Measurements from ENCODE around the gene TBX21. TPM values are rescaled to one million over a fixed set of nuclear protein-coding genes. Genes with fewer than 3 reads are reported as not detected.
A peak's percentile ranks its signal among the peaks of the same experiment; 100 is the strongest.
"Not testable (repeated sequence)": the region's sequence is repeated elsewhere in the genome, so short reads cannot be mapped to it uniquely, and the experiment has no call there.

TBX21 gene
- total RNA-seq, 2 experiments from 2014 or later: 57.7 to 58.2 TPM

GRCh38 chr17:47735139-47735464 lies 2.1 kb downstream of the TBX21 start:
- Mint-ChIP-seq H3K27me3 (no peaks in the 10 kb centered on the region), H3K4me3 (peak overlapping the region; percentile 100), H3K36me3 (peaks cover 42% of the 10 kb centered on the region), H3K9me3 (no peaks in the 10 kb centered on the region), H3K27ac (peak overlapping the region; percentile 93), H3K4me1 (ENCODE audit: low read depth) (peaks cover 63% of the 10 kb centered on the region)
- no peak for DNase-seq
- CTCF ChIA-PET: interaction anchor here (0.7 to 6.2 kb wide), 7 partner anchors 18 to 70 kb away, joined by 3 to 57 read pairs (median 6); no protein-coding TSS in a partner anchor
- intact Hi-C loops (cut with micrococcal nuclease): no loop called here
- POLR2A ChIA-PET: interaction anchor here (0.6 to 5.2 kb wide), 7 partner anchors 15 to 85 kb away, joined by 3 to 29 read pairs (median 7); partner anchors contain the start of gene KPNB1

- H3K4me1 Mint-ChIP-seq (ENCODE audit: low read depth): peaks cover 60% of the 10 kb centered on the region
- ChIA-PET POLR2A (interaction anchor here (0.9 to 5.2 kb wide), 9 partner anchors 11 to 86 kb away, joined by 3 to 29 read pairs (median 4); partner anchors contain the start of gene KPNB1), CTCF (interaction anchor here (1.2 to 6.2 kb wide), 6 partner anchors 18 to 38 kb away, joined by 5 to 57 read pairs (median 11); no protein-coding TSS in a partner anchor)
- no peaks in the 10 kb centered on the region for H3K27me3 Mint-ChIP-seq
- peaks cover 42% of the 10 kb centered on the region for H3K36me3 Mint-ChIP-seq
- H3K9me3 Mint-ChIP-seq: no peaks in the 10 kb centered on the region
- peak overlapping the region; percentile 100 for H3K4me3 Mint-ChIP-seq
- intact Hi-C loops (cut with micrococcal nuclease): no loop called here
- H3K27ac Mint-ChIP-seq: peak overlapping the region; percentile 93
- peak; percentile 68 for DNase-seq
These were observed 2.5 kb downstream of the TBX21 start for GRCh38 chr17:47735536-47736011.

- peak overlapping the region; percentile 100 for H3K4me3 Mint-ChIP-seq
- POLR2A ChIA-PET: interaction anchor here (0.9 to 5.2 kb wide), 9 partner anchors 10 to 87 kb away, joined by 3 to 29 read pairs (median 4); partner anchors contain the start of gene KPNB1
- CTCF ChIA-PET: interaction anchor here (0.9 to 6.2 kb wide), 6 partner anchors 19 to 53 kb away, joined by 3 to 57 read pairs (median 11); no protein-coding TSS in a partner anchor
- no peak for DNase-seq
- peak overlapping the region; percentile 93 for H3K27ac Mint-ChIP-seq
- H3K9me3 Mint-ChIP-seq: no peaks in the 10 kb centered on the region
- intact Hi-C loops (cut with micrococcal nuclease): no loop called here
- peaks cover 52% of the 10 kb centered on the region for H3K36me3 Mint-ChIP-seq
- peaks cover 61% of the 10 kb centered on the region for H3K4me1 Mint-ChIP-seq (ENCODE audit: low read depth)
- no peaks in the 10 kb centered on the region for H3K27me3 Mint-ChIP-seq
These were observed 3.8 kb downstream of the TBX21 start for GRCh38 chr17:47736501-47737495.

DNA sequence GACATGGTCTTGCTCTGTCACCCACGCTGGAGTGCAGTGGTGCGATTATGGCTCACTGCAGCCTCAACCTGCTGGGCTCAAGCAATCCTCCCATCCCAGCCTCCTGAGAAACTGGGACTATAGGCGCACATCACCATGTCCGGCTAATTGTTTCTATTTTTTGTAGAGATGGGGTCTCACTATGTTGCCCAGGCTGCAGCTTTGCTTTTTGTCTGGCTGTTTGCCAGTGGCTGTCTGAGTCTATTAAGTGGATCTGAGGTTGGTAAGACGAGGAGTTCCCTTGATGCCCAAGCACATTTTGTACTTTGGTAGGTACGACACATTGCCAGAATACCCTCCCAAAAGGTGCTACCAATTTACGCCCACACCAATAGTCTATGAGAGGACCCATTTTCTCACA lies 5.1 kb downstream of the TBX21 start:
- peaks cover 63% of the 10 kb centered on the region for H3K36me3 Mint-ChIP-seq
- no peaks in the 10 kb centered on the region for H3K27me3 Mint-ChIP-seq
- peak overlapping the region; percentile 65 for H3K27ac Mint-ChIP-seq
- H3K4me1 Mint-ChIP-seq (ENCODE audit: low read depth): peaks cover 60% of the 10 kb centered on the region
- DNase-seq: no peak
- no peaks in the 10 kb centered on the region for H3K9me3 Mint-ChIP-seq
- no peak overlapping the region for H3K4me3 Mint-ChIP-seq
- ChIA-PET CTCF (interaction anchor here (0.9 to 6.2 kb wide), 4 partner anchors 17 to 39 kb away, joined by 3 to 57 read pairs (median 10); no protein-coding TSS in a partner anchor), POLR2A (interaction anchor here (1.5 kb wide), 1 partner anchor 18 kb away, joined by 4 read pairs; no protein-coding TSS in a partner anchor)
- intact Hi-C loops (cut with micrococcal nuclease): no loop called here

- no peak for DNase-seq
- intact Hi-C loops (cut with micrococcal nuclease): no loop called here
These were observed 6.1 kb downstream of the TBX21 start for GRCh38 chr17:47739150-47739549.

GRCh38 chr17:47739945-47740344 lies 6.9 kb downstream of the TBX21 start:
- not testable (repeated sequence) for DNase-seq, H3K4me3 Mint-ChIP-seq, H3K9me3 Mint-ChIP-seq, H3K27me3 Mint-ChIP-seq, H3K27ac Mint-ChIP-seq
- Mint-ChIP-seq H3K36me3 (peaks cover 67% of the 10 kb centered on the region), H3K4me1 (ENCODE audit: low read depth) (peaks cover 58% of the 10 kb centered on the region)
- intact Hi-C loops (cut with micrococcal nuclease): loop anchor here (5.0 kb wide), 2 partner anchors 62 to 78 kb away; no protein-coding TSS in a partner anchor
- ChIA-PET CTCF (interaction anchor here (1.0 to 6.3 kb wide), 3 partner anchors 10 to 43 kb away, joined by 4 to 81 read pairs (median 5); no protein-coding TSS in a partner anchor), POLR2A (interaction anchor here (1.8 kb wide), 1 partner anchor 36 kb away, joined by 4 read pairs; no protein-coding TSS in a partner anchor)

More at GRCh38 chr17:47739150-47739549, 6.1 kb downstream of the TBX21 start:
- ChIA-PET CTCF (interaction anchor here (0.8 to 6.3 kb wide), 5 partner anchors 10 to 51 kb away, joined by 3 to 81 read pairs (median 4); no protein-coding TSS in a partner anchor), POLR2A (no interaction called here)
- H3K9me3 Mint-ChIP-seq: no peaks in the 10 kb centered on the region
- H3K4me1 Mint-ChIP-seq (ENCODE audit: low read depth): peaks cover 60% of the 10 kb centered on the region
- peak overlapping the region; percentile 49 for H3K27ac Mint-ChIP-seq
- H3K4me3 Mint-ChIP-seq: no peak overlapping the region
- H3K36me3 Mint-ChIP-seq: peaks cover 65% of the 10 kb centered on the region
- H3K27me3 Mint-ChIP-seq: no peaks in the 10 kb centered on the region

GRCh38 chr17:47741109-47741792 lies 8.2 kb downstream of the TBX21 start:
- intact Hi-C loops (cut with micrococcal nuclease): loop anchor here (5.0 kb wide), 2 partner anchors 61 to 79 kb away; no protein-coding TSS in a partner anchor
- H3K4me1 Mint-ChIP-seq (ENCODE audit: low read depth): peaks cover 54% of the 10 kb centered on the region
- POLR2A ChIA-PET: interaction anchor here (0.7 to 1.8 kb wide), 7 partner anchors 8 to 92 kb away, joined by 3 to 6 read pairs (median 4); partner anchors contain the start of gene TBX21
- H3K9me3 Mint-ChIP-seq: no peaks in the 10 kb centered on the region
- peak; percentile 56 for DNase-seq
- CTCF ChIA-PET: interaction anchor here (0.8 to 6.3 kb wide), 10 partner anchors 8 to 149 kb away, joined by 3 to 81 read pairs (median 4); partner anchors contain the start of gene TBX21
- H3K4me3 Mint-ChIP-seq: peak overlapping the region; percentile 42
- H3K27me3 Mint-ChIP-seq: no peaks in the 10 kb centered on the region
- peak overlapping the region; percentile 75 for H3K27ac Mint-ChIP-seq
- peaks cover 67% of the 10 kb centered on the region for H3K36me3 Mint-ChIP-seq

- Mint-ChIP-seq H3K36me3 (peaks cover 66% of the 10 kb centered on the region), H3K9me3 (no peaks in the 10 kb centered on the region), H3K27ac (peak overlapping the region; percentile 75), H3K4me1 (ENCODE audit: low read depth) (peaks cover 49% of the 10 kb centered on the region), H3K4me3 (peak overlapping the region; percentile 42), H3K27me3 (no peaks in the 10 kb centered on the region)
- ChIA-PET POLR2A (interaction anchor here (0.7 to 1.1 kb wide), 4 partner anchors 9 to 54 kb away, joined by 3 to 6 read pairs (median 4); partner anchors contain the start of gene TBX21), CTCF (interaction anchor here (0.8 to 6.3 kb wide), 10 partner anchors 9 to 149 kb away, joined by 3 to 81 read pairs (median 4); partner anchors contain the start of gene TBX21)
- intact Hi-C loops (cut with micrococcal nuclease): loop anchor here (5.0 kb wide), 2 partner anchors 61 to 79 kb away; no protein-coding TSS in a partner anchor
- no peak for DNase-seq
These were observed 8.7 kb downstream of the TBX21 start for GRCh38 chr17:47741793-47742145.

DNA sequence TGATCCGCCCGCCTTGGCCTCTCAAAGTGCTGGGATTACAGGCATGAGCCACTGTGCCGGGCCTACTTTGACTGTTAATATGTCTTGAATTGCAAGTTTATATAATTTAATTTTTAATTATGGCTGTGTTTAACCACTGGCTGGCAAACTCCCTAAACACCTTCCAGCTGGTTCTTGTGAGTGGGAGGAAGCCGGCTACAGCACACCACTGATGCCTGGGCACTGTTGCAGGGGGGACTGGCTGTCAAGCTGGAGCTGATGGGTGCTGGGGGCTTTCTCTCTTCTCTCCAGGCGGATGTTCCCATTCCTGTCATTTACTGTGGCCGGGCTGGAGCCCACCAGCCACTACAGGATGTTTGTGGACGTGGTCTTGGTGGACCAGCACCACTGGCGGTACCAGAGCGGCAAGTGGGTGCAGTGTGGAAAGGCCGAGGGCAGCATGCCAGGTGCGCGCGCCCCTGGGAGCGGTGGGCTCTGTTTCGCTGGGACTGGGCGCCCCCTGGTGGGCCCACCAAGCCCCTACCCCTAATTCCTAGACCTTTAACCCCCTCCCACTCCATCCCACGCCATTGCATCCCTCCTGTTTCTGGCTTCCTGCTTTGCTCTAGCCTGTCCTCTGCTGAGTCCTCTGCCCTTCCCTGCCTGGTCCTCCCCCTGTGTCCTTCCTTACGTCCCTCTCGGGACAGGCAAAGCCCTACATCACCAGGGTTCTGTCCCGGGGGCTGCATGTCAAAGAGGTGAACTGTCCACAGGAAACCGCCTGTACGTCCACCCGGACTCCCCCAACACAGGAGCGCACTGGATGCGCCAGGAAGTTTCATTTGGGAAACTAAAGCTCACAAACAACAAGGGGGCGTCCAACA lies 9.5 kb downstream of the TBX21 start:
- intact Hi-C loops (cut with micrococcal nuclease): loop anchor here (5.0 kb wide), 2 partner anchors 60 to 80 kb away; no protein-coding TSS in a partner anchor
- POLR2A ChIA-PET: interaction anchor here (0.8 to 1.1 kb wide), 2 partner anchors 49 to 55 kb away, joined by 3 to 4 read pairs; no protein-coding TSS in a partner anchor
- CTCF ChIA-PET: interaction anchor here (0.6 to 6.3 kb wide), 11 partner anchors 10 to 148 kb away, joined by 3 to 81 read pairs (median 4); partner anchors contain the start of gene TBX21
- no peaks in the 10 kb centered on the region for H3K9me3 Mint-ChIP-seq
- peaks cover 42% of the 10 kb centered on the region for H3K4me1 Mint-ChIP-seq (ENCODE audit: low read depth)
- no peaks in the 10 kb centered on the region for H3K27me3 Mint-ChIP-seq
- peak; percentile 48 for DNase-seq
- no peak overlapping the region for H3K4me3 Mint-ChIP-seq
- H3K36me3 Mint-ChIP-seq: peaks cover 62% of the 10 kb centered on the region
- H3K27ac Mint-ChIP-seq: peak overlapping the region; percentile 75

Data from activated CD4-positive, alpha-beta memory T cell treated with anti-CD3 and anti-CD28 coated beads for 36 hours (primary cell).